ENCODE results near the gene PAPSS2. TPM values are rescaled to one million over a fixed set of nuclear protein-coding genes. Genes with fewer than 3 reads are reported as not detected.

PAPSS2 gene
- total and polyA plus RNA-seq, 4 donors, result 24.3 to 86.5 (median 59.3) TPM

DNA sequence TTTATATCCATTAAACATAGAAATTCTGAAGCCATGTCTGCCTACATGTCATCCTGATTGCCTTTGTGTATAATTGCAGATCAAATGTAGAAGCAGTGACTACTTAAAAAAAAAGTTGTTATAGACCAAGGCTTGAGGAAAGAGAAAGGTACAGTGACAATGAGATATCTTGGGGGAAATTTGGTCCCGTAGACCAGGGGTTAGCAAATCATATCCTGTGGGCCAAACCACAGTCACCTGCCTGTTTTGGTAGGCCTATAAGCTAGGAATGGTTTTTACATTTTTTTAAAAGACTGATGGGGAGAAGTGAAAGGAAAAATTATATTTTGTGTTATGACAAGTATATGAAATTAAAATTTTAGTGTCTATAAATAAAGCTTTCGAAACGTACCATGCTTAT lies 12.9 kb downstream of the PAPSS2 start:
- TF ChIP-seq GABPA (IDR thresholded peaks at IDR 0.05 in 1 of 2, conservative IDR thresholded peaks at IDR 0.05 in 1 of 2), result no peak
- TF ChIP-seq SP1 (IDR thresholded peaks at IDR 0.05), result no peak
- TF ChIP-seq YY1 (IDR thresholded peaks at IDR 0.05), result no peak
- no peak for TF ChIP-seq NR2F2 (IDR thresholded peaks at IDR 0.05)
- TF ChIP-seq FOXA1 (IDR thresholded peaks at IDR 0.05), result no peak
- no peak for TF ChIP-seq RXRA (IDR thresholded peaks at IDR 0.05)
- TF ChIP-seq, protein P1, sequence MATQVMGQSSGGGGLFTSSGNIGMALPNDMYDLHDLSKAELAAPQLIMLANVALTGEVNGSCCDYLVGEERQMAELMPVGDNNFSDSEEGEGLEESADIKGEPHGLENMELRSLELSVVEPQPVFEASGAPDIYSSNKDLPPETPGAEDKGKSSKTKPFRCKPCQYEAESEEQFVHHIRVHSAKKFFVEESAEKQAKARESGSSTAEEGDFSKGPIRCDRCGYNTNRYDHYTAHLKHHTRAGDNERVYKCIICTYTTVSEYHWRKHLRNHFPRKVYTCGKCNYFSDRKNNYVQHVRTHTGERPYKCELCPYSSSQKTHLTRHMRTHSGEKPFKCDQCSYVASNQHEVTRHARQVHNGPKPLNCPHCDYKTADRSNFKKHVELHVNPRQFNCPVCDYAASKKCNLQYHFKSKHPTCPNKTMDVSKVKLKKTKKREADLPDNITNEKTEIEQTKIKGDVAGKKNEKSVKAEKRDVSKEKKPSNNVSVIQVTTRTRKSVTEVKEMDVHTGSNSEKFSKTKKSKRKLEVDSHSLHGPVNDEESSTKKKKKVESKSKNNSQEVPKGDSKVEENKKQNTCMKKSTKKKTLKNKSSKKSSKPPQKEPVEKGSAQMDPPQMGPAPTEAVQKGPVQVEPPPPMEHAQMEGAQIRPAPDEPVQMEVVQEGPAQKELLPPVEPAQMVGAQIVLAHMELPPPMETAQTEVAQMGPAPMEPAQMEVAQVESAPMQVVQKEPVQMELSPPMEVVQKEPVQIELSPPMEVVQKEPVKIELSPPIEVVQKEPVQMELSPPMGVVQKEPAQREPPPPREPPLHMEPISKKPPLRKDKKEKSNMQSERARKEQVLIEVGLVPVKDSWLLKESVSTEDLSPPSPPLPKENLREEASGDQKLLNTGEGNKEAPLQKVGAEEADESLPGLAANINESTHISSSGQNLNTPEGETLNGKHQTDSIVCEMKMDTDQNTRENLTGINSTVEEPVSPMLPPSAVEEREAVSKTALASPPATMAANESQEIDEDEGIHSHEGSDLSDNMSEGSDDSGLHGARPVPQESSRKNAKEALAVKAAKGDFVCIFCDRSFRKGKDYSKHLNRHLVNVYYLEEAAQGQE (IDR thresholded peaks at IDR 0.05), result no peak
- no peak for TF ChIP-seq EGR1 (IDR thresholded peaks at IDR 0.05; ENCODE audit: low read depth in 2 of 2)
- 87% methylated on average over 3 of the region's 3 CpGs for WGBS

DNA sequence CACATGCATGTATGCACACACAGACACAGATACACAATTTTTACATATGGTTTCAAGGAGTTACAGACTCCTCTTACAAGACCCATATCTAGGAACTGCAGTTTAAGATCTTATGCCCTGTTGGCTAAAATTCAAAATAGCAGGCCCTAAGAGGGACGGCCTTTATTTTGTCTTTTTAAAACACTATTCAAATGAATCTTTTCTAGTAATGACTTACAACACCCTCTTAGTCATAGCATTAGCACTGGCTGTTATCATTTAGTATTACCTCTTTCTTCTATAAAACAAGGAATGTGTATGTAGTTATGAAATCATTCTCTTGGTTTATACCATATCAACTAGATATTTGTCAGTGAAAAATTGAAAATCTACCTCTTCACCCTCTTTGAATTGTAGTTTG lies 15.3 kb downstream of the PAPSS2 start:
- WGBS, result 92% methylated on average over 1 of the region's 1 CpG

More for the DNA sequence above, 12.9 kb downstream of the PAPSS2 start:
- DNase-seq (ENCODE audit: low spot score), result no peak
- Histone ChIP-seq H3K9ac (ENCODE audit: low read depth in 1 of 2, low read length in 2 of 2) (no peak overlapping the region), H3K36me3 (ENCODE audit: control insufficient read depth in 4 of 4, insufficient read depth in 3 of 4, low read depth in 1 of 4, low read length in 3 of 4) (peaks cover 0 to 2% (median 0%) of the 10 kb centered on the region in 4 donors), H3K27ac (ENCODE audit: low read depth in 1 of 2, low read length in 2 of 2) (no peak overlapping the region), H3K4me3 (ENCODE audit: low read depth in 1 of 3, low read length in 3 of 3) (no peak overlapping the region), H3K9me3 (ENCODE audit: control insufficient read depth in 4 of 4, low read length in 3 of 4) (no peaks in the 10 kb centered on the region), H3K27me3 (ENCODE audit: control insufficient read depth in 4 of 4, insufficient read depth in 4 of 4, low read length in 3 of 4) (no peaks in the 10 kb centered on the region), H3K4me1 (ENCODE audit: control insufficient read depth in 4 of 4, insufficient read depth in 4 of 4, low read length in 3 of 4) (peaks cover 0 to 14% (median 3%) of the 10 kb centered on the region in 4 donors)

More for the DNA sequence above, 15.3 kb downstream of the PAPSS2 start:
- Histone ChIP-seq H3K27ac (ENCODE audit: low read depth in 1 of 2, low read length in 2 of 2) (no peak overlapping the region), H3K36me3 (ENCODE audit: control insufficient read depth in 4 of 4, insufficient read depth in 3 of 4, low read depth in 1 of 4, low read length in 3 of 4) (peaks cover 0 to 2% (median 0%) of the 10 kb centered on the region in 4 donors), H3K4me1 (ENCODE audit: control insufficient read depth in 4 of 4, insufficient read depth in 4 of 4, low read length in 3 of 4) (peaks cover 0 to 11% (median 4%) of the 10 kb centered on the region in 4 donors), H3K9ac (ENCODE audit: low read depth in 1 of 2, low read length in 2 of 2) (no peak overlapping the region), H3K4me3 (ENCODE audit: low read depth in 1 of 3, low read length in 3 of 3) (no peak overlapping the region), H3K27me3 (ENCODE audit: control insufficient read depth in 4 of 4, insufficient read depth in 4 of 4, low read length in 3 of 4) (no peaks in the 10 kb centered on the region), H3K9me3 (ENCODE audit: control insufficient read depth in 4 of 4, low read length in 3 of 4) (no peaks in the 10 kb centered on the region)
- no peak for TF ChIP-seq RXRA (IDR thresholded peaks at IDR 0.05)
- TF ChIP-seq, protein P1 (IDR thresholded peaks at IDR 0.05), result no peak
- TF ChIP-seq SP1 (IDR thresholded peaks at IDR 0.05), result no peak
- no peak for TF ChIP-seq NR2F2 (IDR thresholded peaks at IDR 0.05)
- TF ChIP-seq, protein P2, sequence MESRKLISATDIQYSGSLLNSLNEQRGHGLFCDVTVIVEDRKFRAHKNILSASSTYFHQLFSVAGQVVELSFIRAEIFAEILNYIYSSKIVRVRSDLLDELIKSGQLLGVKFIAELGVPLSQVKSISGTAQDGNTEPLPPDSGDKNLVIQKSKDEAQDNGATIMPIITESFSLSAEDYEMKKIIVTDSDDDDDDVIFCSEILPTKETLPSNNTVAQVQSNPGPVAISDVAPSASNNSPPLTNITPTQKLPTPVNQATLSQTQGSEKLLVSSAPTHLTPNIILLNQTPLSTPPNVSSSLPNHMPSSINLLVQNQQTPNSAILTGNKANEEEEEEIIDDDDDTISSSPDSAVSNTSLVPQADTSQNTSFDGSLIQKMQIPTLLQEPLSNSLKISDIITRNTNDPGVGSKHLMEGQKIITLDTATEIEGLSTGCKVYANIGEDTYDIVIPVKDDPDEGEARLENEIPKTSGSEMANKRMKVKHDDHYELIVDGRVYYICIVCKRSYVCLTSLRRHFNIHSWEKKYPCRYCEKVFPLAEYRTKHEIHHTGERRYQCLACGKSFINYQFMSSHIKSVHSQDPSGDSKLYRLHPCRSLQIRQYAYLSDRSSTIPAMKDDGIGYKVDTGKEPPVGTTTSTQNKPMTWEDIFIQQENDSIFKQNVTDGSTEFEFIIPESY (IDR thresholded peaks at IDR 0.05), result no peak
- TF ChIP-seq RAD21 (IDR thresholded peaks at IDR 0.05), result no peak
- TF ChIP-seq, protein P3, sequence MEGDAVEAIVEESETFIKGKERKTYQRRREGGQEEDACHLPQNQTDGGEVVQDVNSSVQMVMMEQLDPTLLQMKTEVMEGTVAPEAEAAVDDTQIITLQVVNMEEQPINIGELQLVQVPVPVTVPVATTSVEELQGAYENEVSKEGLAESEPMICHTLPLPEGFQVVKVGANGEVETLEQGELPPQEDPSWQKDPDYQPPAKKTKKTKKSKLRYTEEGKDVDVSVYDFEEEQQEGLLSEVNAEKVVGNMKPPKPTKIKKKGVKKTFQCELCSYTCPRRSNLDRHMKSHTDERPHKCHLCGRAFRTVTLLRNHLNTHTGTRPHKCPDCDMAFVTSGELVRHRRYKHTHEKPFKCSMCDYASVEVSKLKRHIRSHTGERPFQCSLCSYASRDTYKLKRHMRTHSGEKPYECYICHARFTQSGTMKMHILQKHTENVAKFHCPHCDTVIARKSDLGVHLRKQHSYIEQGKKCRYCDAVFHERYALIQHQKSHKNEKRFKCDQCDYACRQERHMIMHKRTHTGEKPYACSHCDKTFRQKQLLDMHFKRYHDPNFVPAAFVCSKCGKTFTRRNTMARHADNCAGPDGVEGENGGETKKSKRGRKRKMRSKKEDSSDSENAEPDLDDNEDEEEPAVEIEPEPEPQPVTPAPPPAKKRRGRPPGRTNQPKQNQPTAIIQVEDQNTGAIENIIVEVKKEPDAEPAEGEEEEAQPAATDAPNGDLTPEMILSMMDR (IDR thresholded peaks at IDR 0.05; ENCODE audit: low read depth, low read length, missing input control), result no peak
- TF ChIP-seq EGR1 (IDR thresholded peaks at IDR 0.05; ENCODE audit: low read depth in 2 of 2), result no peak
- no peak for TF ChIP-seq FOXA1 (IDR thresholded peaks at IDR 0.05)
- TF ChIP-seq, protein P4, sequence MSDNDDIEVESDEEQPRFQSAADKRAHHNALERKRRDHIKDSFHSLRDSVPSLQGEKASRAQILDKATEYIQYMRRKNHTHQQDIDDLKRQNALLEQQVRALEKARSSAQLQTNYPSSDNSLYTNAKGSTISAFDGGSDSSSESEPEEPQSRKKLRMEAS (IDR thresholded peaks at IDR 0.05), result no peak
- TF ChIP-seq FOXA2 (IDR thresholded peaks at IDR 0.05), result no peak
- TF ChIP-seq YY1 (IDR thresholded peaks at IDR 0.05), result no peak
- no peak for TF ChIP-seq GABPA (IDR thresholded peaks at IDR 0.05 in 1 of 2, conservative IDR thresholded peaks at IDR 0.05 in 1 of 2)
- DNase-seq (ENCODE audit: low spot score), result no peak

Data from liver (tissue), 9 donors.